ENCODE data around the gene WDR83. TPM values are rescaled to one million over a fixed set of nuclear protein-coding genes. Genes with fewer than 3 reads are reported as not detected.
"Not testable (repeated sequence)": the region's sequence is repeated elsewhere in the genome, so short reads cannot be mapped to it uniquely, and the experiment has no call there.

The WDR83 gene
- total and polyA plus RNA-seq, 4 donors = 7.9 to 15.8 (median 11.8) TPM

DNA sequence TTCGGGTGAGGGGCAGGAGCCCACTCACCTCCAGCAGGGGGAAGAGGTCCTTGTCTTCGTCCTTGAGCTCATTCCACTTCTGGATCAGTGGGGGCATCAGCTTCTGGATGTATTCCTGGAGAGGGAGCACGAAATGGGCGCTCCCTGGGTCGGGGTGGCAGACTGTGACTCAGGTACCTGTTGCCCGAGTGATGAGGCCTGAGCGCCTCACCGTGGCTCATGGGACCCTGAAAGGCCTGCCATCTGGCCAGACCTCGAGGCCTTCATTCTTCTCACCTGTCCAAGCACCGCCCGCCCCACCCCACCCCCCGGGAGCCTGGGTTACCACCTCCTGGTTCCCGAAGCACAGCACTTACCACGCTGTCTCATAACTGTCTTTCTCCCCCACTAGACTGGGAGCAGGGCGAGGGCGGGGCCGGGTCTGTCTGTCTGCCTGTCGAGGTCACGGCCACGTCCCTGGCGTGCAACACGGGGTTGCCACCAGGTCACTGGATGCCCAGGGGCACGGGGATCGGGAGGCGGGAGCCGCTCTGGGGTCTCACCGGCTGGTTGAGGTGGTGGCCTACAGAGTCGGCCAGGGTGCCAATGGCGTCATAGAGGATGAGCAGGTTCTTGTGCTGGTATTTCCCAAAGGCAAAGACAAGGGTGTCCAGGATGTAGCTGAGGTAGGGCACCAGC is 39.2 kb downstream of the WDR83 start:
- H3K27me3 ChIP-seq (ENCODE audit: control insufficient read depth in 3 of 3, insufficient read depth in 3 of 3, low read length in 2 of 3) = no peaks in the 10 kb centered on the region
- H3K36me3 ChIP-seq (ENCODE audit: control insufficient read depth in 4 of 4, insufficient read depth in 4 of 4, low read length in 4 of 4) = peaks cover 23 to 66% (median 44%) of the 10 kb centered on the region in 4 donors
- no peak for DNase-seq
- TF ChIP-seq CTCF (IDR thresholded peaks at IDR 0.05; ENCODE audit: control extremely low read depth, extremely low read depth) = no peak
- no peak overlapping the region for H3K27ac ChIP-seq (ENCODE audit: low read depth in 1 of 2, low read length in 1 of 2)
- no peak overlapping the region for H3K4me3 ChIP-seq
- ATAC-seq (ENCODE audit: insufficient read depth, low FRiP score) = no peak
- H3K9me3 ChIP-seq (ENCODE audit: control insufficient read depth in 4 of 4, insufficient read depth in 3 of 4, low read length in 3 of 4) = no peaks in the 10 kb centered on the region
- H3K9ac ChIP-seq (ENCODE audit: insufficient read depth in 1 of 2, low read length in 2 of 2) = no peak overlapping the region
- WGBS, 2 donors = 94 to 96% methylated on average over 28 to 29 of the region's 29 CpGs
- H3K4me1 ChIP-seq (ENCODE audit: control insufficient read depth in 5 of 5, insufficient read depth in 5 of 5, low read length in 5 of 5) = no peaks in the 10 kb centered on the region

DNA sequence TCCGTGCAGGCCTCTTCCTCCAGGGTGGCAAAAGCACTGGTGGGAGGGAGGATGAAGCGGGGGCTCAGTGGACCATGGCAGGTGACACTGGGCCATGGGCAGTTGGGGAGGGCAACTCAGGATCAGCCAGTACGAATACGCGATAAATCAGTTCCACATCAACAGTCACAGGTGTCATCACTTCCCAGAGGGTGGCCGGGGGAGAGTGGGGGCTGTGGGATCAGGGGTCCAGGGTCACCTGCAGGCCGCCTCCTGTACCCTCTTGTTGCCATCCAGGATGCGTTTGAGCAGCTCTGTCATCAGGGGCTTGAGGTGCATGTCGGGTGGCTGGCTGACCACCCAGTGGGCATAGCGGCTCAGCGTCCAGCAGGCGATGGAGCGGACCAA is 39.7 kb downstream of the WDR83 start:
- H3K27ac ChIP-seq (ENCODE audit: low read depth in 1 of 2, low read length in 1 of 2) = no peak overlapping the region
- no peaks in the 10 kb centered on the region for H3K27me3 ChIP-seq (ENCODE audit: control insufficient read depth in 3 of 3, insufficient read depth in 3 of 3, low read length in 2 of 3)
- no peaks in the 10 kb centered on the region for H3K4me1 ChIP-seq (ENCODE audit: control insufficient read depth in 5 of 5, insufficient read depth in 5 of 5, low read length in 5 of 5)
- peaks cover 23 to 64% (median 44%) of the 10 kb centered on the region in 4 donors for H3K36me3 ChIP-seq (ENCODE audit: control insufficient read depth in 4 of 4, insufficient read depth in 4 of 4, low read length in 4 of 4)
- no peak overlapping the region for H3K4me3 ChIP-seq
- no peak overlapping the region for H3K9ac ChIP-seq (ENCODE audit: insufficient read depth in 1 of 2, low read length in 2 of 2)
- ATAC-seq (ENCODE audit: insufficient read depth, low FRiP score) = no peak
- WGBS, 2 donors = 95 to 97% methylated on average over 13 of the region's 13 CpGs
- no peak for DNase-seq
- no peaks in the 10 kb centered on the region for H3K9me3 ChIP-seq (ENCODE audit: control insufficient read depth in 4 of 4, insufficient read depth in 3 of 4, low read length in 3 of 4)
- TF ChIP-seq CTCF (IDR thresholded peaks at IDR 0.05; ENCODE audit: control extremely low read depth, extremely low read depth) = no peak

DNA sequence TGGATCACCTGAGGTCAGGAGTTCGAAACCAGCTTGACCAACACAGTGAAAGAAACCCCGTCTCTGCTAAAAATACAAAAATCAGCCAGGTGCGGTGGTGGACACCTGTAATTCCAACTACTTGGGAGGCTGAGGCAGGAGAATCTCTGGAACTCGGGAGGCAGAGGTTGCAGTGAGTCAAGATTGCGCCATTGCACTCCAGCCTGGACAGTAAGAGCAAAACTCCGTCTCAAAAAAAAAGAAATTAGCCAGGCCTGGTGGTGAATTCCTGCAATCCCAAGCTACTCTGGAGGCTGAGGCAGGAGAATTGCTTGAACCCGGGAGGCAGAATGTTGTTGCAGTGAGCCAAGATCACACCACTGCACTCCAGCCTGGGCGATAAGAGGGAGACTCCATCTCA is 42.0 kb downstream of the WDR83 start:
- Histone ChIP-seq H3K9ac (ENCODE audit: insufficient read depth in 1 of 2, low read length in 2 of 2) (no peak overlapping the region), H3K9me3 (ENCODE audit: control insufficient read depth in 4 of 4, insufficient read depth in 3 of 4, low read length in 3 of 4) (no peaks in the 10 kb centered on the region), H3K4me1 (ENCODE audit: control insufficient read depth in 5 of 5, insufficient read depth in 5 of 5, low read length in 5 of 5) (no peaks in the 10 kb centered on the region), H3K27ac (ENCODE audit: low read depth in 1 of 2, low read length in 1 of 2) (no peak overlapping the region), H3K4me3 (no peak overlapping the region), H3K36me3 (ENCODE audit: control insufficient read depth in 4 of 4, insufficient read depth in 4 of 4, low read length in 4 of 4) (peaks cover 20 to 61% (median 43%) of the 10 kb centered on the region in 4 donors), H3K27me3 (ENCODE audit: control insufficient read depth in 3 of 3, insufficient read depth in 3 of 3, low read length in 2 of 3) (no peaks in the 10 kb centered on the region)
- ATAC-seq (ENCODE audit: insufficient read depth, low FRiP score) = no peak
- TF ChIP-seq CTCF (IDR thresholded peaks at IDR 0.05; ENCODE audit: control extremely low read depth, extremely low read depth) = no peak
- DNase-seq = no peak
- 94 to 97% methylated on average over 8 of the region's 8 CpGs for WGBS, 2 donors

- Histone ChIP-seq H3K27ac (ENCODE audit: low read depth in 1 of 2, low read length in 1 of 2) (no peak overlapping the region), H3K36me3 (ENCODE audit: control insufficient read depth in 4 of 4, insufficient read depth in 4 of 4, low read length in 4 of 4) (peaks cover 18 to 61% (median 53%) of the 10 kb centered on the region in 4 donors), H3K4me3 (no peak overlapping the region), H3K9ac (ENCODE audit: insufficient read depth in 1 of 2, low read length in 2 of 2) (no peak overlapping the region), H3K9me3 (ENCODE audit: control insufficient read depth in 4 of 4, insufficient read depth in 3 of 4, low read length in 3 of 4) (no peaks in the 10 kb centered on the region), H3K27me3 (ENCODE audit: control insufficient read depth in 3 of 3, insufficient read depth in 3 of 3, low read length in 2 of 3) (no peaks in the 10 kb centered on the region), H3K4me1 (ENCODE audit: control insufficient read depth in 5 of 5, insufficient read depth in 5 of 5, low read length in 5 of 5) (no peaks in the 10 kb centered on the region)
- WGBS, 2 donors = 96 to 98% methylated on average over 17 of the region's 17 CpGs
- DNase-seq (no peak), ATAC-seq (ENCODE audit: insufficient read depth, low FRiP score) (no peak)
- no peak for TF ChIP-seq CTCF (IDR thresholded peaks at IDR 0.05; ENCODE audit: control extremely low read depth, extremely low read depth)
These were observed 44.6 kb downstream of the WDR83 start for GRCh38 chr19:12711187-12711586.

- not testable (repeated sequence) for H3K9me3 ChIP-seq (ENCODE audit: control insufficient read depth in 4 of 4, insufficient read depth in 3 of 4, low read length in 3 of 4); H3K4me1 ChIP-seq (ENCODE audit: control insufficient read depth in 5 of 5, insufficient read depth in 5 of 5, low read length in 5 of 5); H3K4me3 ChIP-seq; H3K9ac ChIP-seq (ENCODE audit: insufficient read depth in 1 of 2, low read length in 2 of 2); DNase-seq; ATAC-seq (ENCODE audit: insufficient read depth, low FRiP score); H3K27ac ChIP-seq (ENCODE audit: low read depth in 1 of 2, low read length in 1 of 2); H3K27me3 ChIP-seq (ENCODE audit: control insufficient read depth in 3 of 3, insufficient read depth in 3 of 3, low read length in 2 of 3)
- WGBS, 2 donors = 54 to 56% methylated on average over 11 to 12 of the region's 14 CpGs
- peaks cover 18 to 61% (median 53%) of the 10 kb centered on the region in 4 donors for H3K36me3 ChIP-seq (ENCODE audit: control insufficient read depth in 4 of 4, insufficient read depth in 4 of 4, low read length in 4 of 4)
These were observed 45.5 kb downstream of the WDR83 start for GRCh38 chr19:12712077-12712476.
